ENCODE data around the gene HUNK.
"Not testable (repeated sequence)": the region's sequence is repeated elsewhere in the genome, so short reads cannot be mapped to it uniquely, and the experiment has no call there.

Gene HUNK

GRCh38 chr21:31924548-31924947 is 51.7 kb downstream of the HUNK start:
- no peak for DNase-seq

- no peak for DNase-seq
These were observed 53.7 kb downstream of the HUNK start for GRCh38 chr21:31926498-31926897.

- peak; percentile 10 for DNase-seq
These were observed 55.0 kb downstream of the HUNK start for GRCh38 chr21:31927689-31928353.

GRCh38 chr21:31928656-31929055 is 55.8 kb downstream of the HUNK start:
- DNase-seq = peak; percentile 42

GRCh38 chr21:31929548-31929947 is 56.7 kb downstream of the HUNK start:
- DNase-seq = no peak

- DNase-seq = no peak
These were observed 57.2 kb downstream of the HUNK start for GRCh38 chr21:31930001-31930400.

GRCh38 chr21:31931644-31932469 is 59.0 kb downstream of the HUNK start:
- DNase-seq = no peak

- no peak for DNase-seq
These were observed 59.6 kb downstream of the HUNK start for GRCh38 chr21:31932470-31932764.

- DNase-seq = no peak
These were observed 64.5 kb downstream of the HUNK start for GRCh38 chr21:31937303-31937702.

- no peak for DNase-seq
These were observed 65.8 kb downstream of the HUNK start for GRCh38 chr21:31938330-31939301.

GRCh38 chr21:31941694-31942093 is 68.9 kb downstream of the HUNK start:
- DNase-seq = no peak

GRCh38 chr21:31943561-31943960 is 70.7 kb downstream of the HUNK start:
- no peak for DNase-seq

- peak; percentile 8 for DNase-seq
These were observed 72.3 kb downstream of the HUNK start for GRCh38 chr21:31945141-31945540.

GRCh38 chr21:31945546-31945945 is 72.7 kb downstream of the HUNK start:
- peak; percentile 91 for DNase-seq

GRCh38 chr21:31946231-31946630 is 73.4 kb downstream of the HUNK start:
- DNase-seq = peak; percentile 38

- not testable (repeated sequence) for DNase-seq
These were observed 74.2 kb downstream of the HUNK start for GRCh38 chr21:31946876-31947550.

GRCh38 chr21:31948676-31949075 is 75.9 kb downstream of the HUNK start:
- no peak for DNase-seq

GRCh38 chr21:31952828-31953227 is 80.0 kb downstream of the HUNK start:
- DNase-seq = peak; percentile 11

GRCh38 chr21:31957631-31958030 is 84.8 kb downstream of the HUNK start:
- no peak for DNase-seq

GRCh38 chr21:31959881-31960280 is 87.1 kb downstream of the HUNK start:
- no peak for DNase-seq

GRCh38 chr21:31961027-31961426 is 88.2 kb downstream of the HUNK start:
- DNase-seq = no peak

- DNase-seq = no peak
These were observed 88.9 kb downstream of the HUNK start for GRCh38 chr21:31961704-31962103.

GRCh38 chr21:31964692-31965091 is 91.9 kb downstream of the HUNK start:
- no peak for DNase-seq

All from fibroblast of skin of right quadriceps (primary cell).